ENCODE results near the gene BIVM. TPM values are rescaled to one million over a fixed set of nuclear protein-coding genes. Genes with fewer than 3 reads are reported as not detected.
A peak's percentile ranks its signal among the peaks of the same experiment; 100 is the strongest.

BIVM gene
- total and polyA plus RNA-seq, 2 experiments from 2014 or later, result 22.9 to 24.1 TPM

DNA sequence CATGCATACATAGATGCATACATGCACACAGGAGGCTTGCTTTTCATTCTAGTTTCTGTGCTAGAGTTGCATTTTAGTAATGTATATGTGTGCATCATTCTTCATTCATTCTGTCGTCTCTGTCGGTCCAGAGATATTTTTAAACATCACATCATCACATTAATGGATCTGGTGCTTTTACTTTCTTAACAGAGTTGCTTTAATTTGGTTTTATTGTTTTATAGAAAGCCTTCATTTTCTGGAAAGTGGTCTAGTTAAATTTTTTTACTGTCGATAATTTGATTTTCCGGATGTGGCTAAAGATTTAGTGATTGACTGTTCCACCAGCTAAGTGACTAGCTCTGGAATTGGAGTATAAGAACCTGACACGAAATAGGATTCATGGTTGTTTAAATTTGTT lies 16.9 kb downstream of the BIVM start:
- Histone ChIP-seq H3K9ac (no peak overlapping the region), H3K27me3 (replicated peaks; ENCODE audit: insufficient read depth) (no peaks in the 10 kb centered on the region), H3K4me1 (ENCODE audit: insufficient read depth) (peaks cover 33% of the 10 kb centered on the region), H4K20me1 (ENCODE audit: insufficient read depth) (no peaks in the 10 kb centered on the region), H2AFZ (no peak overlapping the region), H3K9me2 (ENCODE audit: insufficient read depth) (no peaks in the 10 kb centered on the region), H3K4me3 (no peak overlapping the region), H3K27ac (no peak overlapping the region), H3K36me3 (ENCODE audit: low read depth) (peaks cover 3% of the 10 kb centered on the region; the same call in 1 of the 2 replicates), H3F3A (ENCODE audit: insufficient read depth) (peaks cover 13% of the 10 kb centered on the region; the same call in 1 of the 2 replicates), H3K79me2 (ENCODE audit: insufficient read depth) (peaks cover 82% of the 10 kb centered on the region), H3K9me3 (ENCODE audit: low read depth) (no peaks in the 10 kb centered on the region), H3K4me2 (ENCODE audit: unreplicated experiment) (no peak overlapping the region)
- DNase-seq, result no peak
- TF ChIP-seq EZH2phosphoT487 (IDR thresholded peaks at IDR 0.05; ENCODE audit: insufficient read depth, low read depth) (no peak), EZH2 (IDR thresholded peaks at IDR 0.05; ENCODE audit: insufficient read depth, poor library complexity, severe bottlenecking) (no peak)
- WGBS, 2 experiments (ENCODE audit: low coverage in 1 of 2, low lambda C conversion rate in 2 of 2, missing lambda C conversion rate in 2 of 2), result 91 to 94% methylated on average over 5 of the region's 5 CpGs
- in situ Hi-C loops (cut with MboI), result no loop called here

DNA sequence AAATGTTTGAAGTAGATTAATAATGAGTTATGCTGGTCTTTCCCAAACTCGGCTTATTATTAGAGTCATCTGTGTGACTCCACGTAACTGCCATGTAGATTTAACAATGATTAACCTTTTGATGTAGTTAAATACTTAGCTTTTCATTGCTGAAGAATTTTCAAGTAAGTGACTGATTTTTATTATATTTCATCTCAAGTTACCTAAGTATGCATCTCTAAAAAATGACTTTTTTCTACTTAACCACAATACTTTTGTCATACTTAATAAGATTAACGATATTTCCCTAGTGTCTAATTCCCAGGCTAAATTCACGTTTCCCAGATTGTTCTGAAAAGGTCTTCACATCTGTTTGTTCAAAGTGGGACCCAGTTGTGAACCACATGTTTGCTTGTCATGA lies 17.8 kb downstream of the BIVM start:
- Histone ChIP-seq H3K27ac (no peak overlapping the region), H3K9me3 (ENCODE audit: low read depth) (no peaks in the 10 kb centered on the region), H3F3A (ENCODE audit: insufficient read depth) (peaks cover 13% of the 10 kb centered on the region; the same call in 1 of the 2 replicates), H3K27me3 (replicated peaks; ENCODE audit: insufficient read depth) (no peaks in the 10 kb centered on the region), H3K4me2 (ENCODE audit: unreplicated experiment) (no peak overlapping the region), H3K4me1 (ENCODE audit: insufficient read depth) (peaks cover 33% of the 10 kb centered on the region), H2AFZ (no peak overlapping the region), H3K4me3 (no peak overlapping the region), H3K79me2 (ENCODE audit: insufficient read depth) (peaks cover 74% of the 10 kb centered on the region), H3K36me3 (ENCODE audit: low read depth) (peaks cover 1% of the 10 kb centered on the region; the same call in 1 of the 2 replicates), H3K9me2 (ENCODE audit: insufficient read depth) (no peaks in the 10 kb centered on the region), H4K20me1 (ENCODE audit: insufficient read depth) (no peaks in the 10 kb centered on the region), H3K9ac (no peak overlapping the region)
- 25% methylated on average over 4 of the region's 4 CpGs for WGBS, 2 experiments (ENCODE audit: low coverage in 1 of 2, low lambda C conversion rate in 2 of 2, missing lambda C conversion rate in 2 of 2)
- TF ChIP-seq EZH2 (IDR thresholded peaks at IDR 0.05; ENCODE audit: insufficient read depth, poor library complexity, severe bottlenecking) (no peak), EZH2phosphoT487 (IDR thresholded peaks at IDR 0.05; ENCODE audit: insufficient read depth, low read depth) (no peak)
- in situ Hi-C loops (cut with MboI), result no loop called here
- DNase-seq, result peak; percentile 30

DNA sequence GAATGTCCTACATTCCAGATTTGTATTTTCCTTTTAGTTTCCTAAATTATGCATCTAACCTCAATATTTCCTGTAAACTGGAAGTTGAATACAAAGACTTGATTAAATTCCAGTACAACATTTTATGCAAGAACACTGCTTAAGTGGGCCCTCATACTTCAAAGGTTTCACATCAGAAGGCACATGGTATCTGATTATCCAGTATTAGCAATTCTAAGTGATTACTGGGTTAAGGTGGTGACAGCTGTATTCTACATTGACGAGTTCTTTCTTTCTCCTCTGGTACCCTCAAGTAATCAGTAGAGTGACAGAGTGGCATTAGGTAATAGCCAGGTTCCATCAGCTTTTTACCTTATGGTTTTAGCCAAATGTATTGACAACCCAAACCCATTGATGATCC lies 18.3 kb downstream of the BIVM start:
- no peak overlapping the region for H2AFZ ChIP-seq
- in situ Hi-C loops (cut with MboI), result no loop called here
- H3K4me2 ChIP-seq (ENCODE audit: unreplicated experiment), result no peak overlapping the region
- WGBS, 2 experiments (ENCODE audit: low coverage in 1 of 2, low lambda C conversion rate in 2 of 2, missing lambda C conversion rate in 2 of 2), result 100% methylated on average over 1 of the region's 1 CpG
- H3K4me3 ChIP-seq, result no peak overlapping the region
- peaks cover 12% of the 10 kb centered on the region; the same call in 1 of the 2 replicates for H3F3A ChIP-seq (ENCODE audit: insufficient read depth)
- H3K36me3 ChIP-seq (ENCODE audit: low read depth), result peaks cover 7% of the 10 kb centered on the region
- H3K9ac ChIP-seq, result no peak overlapping the region
- no peaks in the 10 kb centered on the region for H3K9me2 ChIP-seq (ENCODE audit: insufficient read depth)
- TF ChIP-seq EZH2 (IDR thresholded peaks at IDR 0.05; ENCODE audit: insufficient read depth, poor library complexity, severe bottlenecking) (no peak), EZH2phosphoT487 (IDR thresholded peaks at IDR 0.05; ENCODE audit: insufficient read depth, low read depth) (no peak)
- H3K27ac ChIP-seq, result no peak overlapping the region
- no peaks in the 10 kb centered on the region for H3K9me3 ChIP-seq (ENCODE audit: low read depth)
- no peaks in the 10 kb centered on the region for H4K20me1 ChIP-seq (ENCODE audit: insufficient read depth)
- no peak for DNase-seq
- H3K79me2 ChIP-seq (ENCODE audit: insufficient read depth), result peaks cover 73% of the 10 kb centered on the region
- peaks cover 30% of the 10 kb centered on the region for H3K4me1 ChIP-seq (ENCODE audit: insufficient read depth)
- no peaks in the 10 kb centered on the region for H3K27me3 ChIP-seq (replicated peaks; ENCODE audit: insufficient read depth)

DNA sequence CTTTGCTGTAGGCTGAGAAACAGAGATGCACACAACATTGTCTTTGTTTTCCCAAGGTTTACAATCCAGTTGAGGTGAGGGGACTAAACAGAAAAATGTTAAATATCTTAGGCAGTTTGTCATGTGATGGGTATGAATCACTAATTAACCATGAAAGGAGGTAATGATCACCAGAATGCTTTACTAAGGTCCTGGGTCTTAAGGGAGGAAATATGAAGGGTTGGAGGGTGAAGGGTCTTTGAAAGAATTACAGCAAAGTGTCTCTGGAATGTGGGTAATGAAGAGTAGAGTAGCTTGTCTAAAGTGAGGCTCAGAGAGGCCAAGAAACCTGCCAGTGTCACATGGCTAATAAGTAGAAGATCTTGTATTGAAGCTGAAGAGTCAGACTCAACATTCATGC lies 19.0 kb downstream of the BIVM start:
- peaks cover 13% of the 10 kb centered on the region for H3K36me3 ChIP-seq (ENCODE audit: low read depth)
- H3K4me1 ChIP-seq (ENCODE audit: insufficient read depth), result peaks cover 24% of the 10 kb centered on the region
- no peak overlapping the region for H3K27ac ChIP-seq
- no peaks in the 10 kb centered on the region for H4K20me1 ChIP-seq (ENCODE audit: insufficient read depth)
- H3K9me2 ChIP-seq (ENCODE audit: insufficient read depth), result no peaks in the 10 kb centered on the region
- no peak overlapping the region for H3K4me2 ChIP-seq (ENCODE audit: unreplicated experiment)
- no peak for TF ChIP-seq EZH2phosphoT487 (IDR thresholded peaks at IDR 0.05; ENCODE audit: insufficient read depth, low read depth)
- no peak for TF ChIP-seq EZH2 (IDR thresholded peaks at IDR 0.05; ENCODE audit: insufficient read depth, poor library complexity, severe bottlenecking)
- no peak for DNase-seq
- no peak overlapping the region for H3K9ac ChIP-seq
- H3F3A ChIP-seq (ENCODE audit: insufficient read depth), result peaks cover 12% of the 10 kb centered on the region; the same call in 1 of the 2 replicates
- in situ Hi-C loops (cut with MboI), result no loop called here
- peaks cover 73% of the 10 kb centered on the region for H3K79me2 ChIP-seq (ENCODE audit: insufficient read depth)
- H3K27me3 ChIP-seq (replicated peaks; ENCODE audit: insufficient read depth), result no peaks in the 10 kb centered on the region
- no peak overlapping the region for H2AFZ ChIP-seq
- no peak overlapping the region for H3K4me3 ChIP-seq
- no peaks in the 10 kb centered on the region for H3K9me3 ChIP-seq (ENCODE audit: low read depth)

DNA sequence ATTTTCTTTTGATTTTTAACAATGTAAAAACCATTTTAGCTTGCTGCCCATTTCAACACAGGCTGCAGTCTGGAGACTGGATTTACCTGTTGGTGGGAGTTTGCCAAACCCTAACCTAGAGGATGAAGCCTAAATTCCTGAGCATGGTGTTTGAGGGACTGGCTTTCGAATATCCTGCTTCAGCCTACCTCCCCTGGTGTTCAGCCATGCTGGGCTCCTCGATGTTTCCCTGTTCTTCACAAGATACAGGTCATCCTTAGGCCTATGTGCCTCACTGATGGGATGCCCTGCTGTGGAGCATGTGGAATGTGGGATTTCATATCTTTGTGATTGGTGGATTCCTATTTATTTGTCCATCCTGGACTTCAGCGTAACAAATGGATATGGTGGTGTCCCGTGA lies 26.5 kb downstream of the BIVM start:
- no peak overlapping the region; the same call in 1 of the 2 replicates for H3K4me3 ChIP-seq

More for the DNA sequence above, 26.5 kb downstream of the BIVM start:
- Histone ChIP-seq H2AFZ (0 out of 2 replicates have a peak overlapping the region, but pooled peaks have one; percentile 71), H3K4me1 (ENCODE audit: insufficient read depth) (peaks cover 24% of the 10 kb centered on the region), H3F3A (ENCODE audit: insufficient read depth) (peaks cover 57% of the 10 kb centered on the region), H3K9me2 (ENCODE audit: insufficient read depth) (no peaks in the 10 kb centered on the region), H3K4me2 (ENCODE audit: unreplicated experiment) (peak overlapping the region; percentile 99), H3K27ac (peak overlapping the region; percentile 97), H3K9me3 (ENCODE audit: low read depth) (no peaks in the 10 kb centered on the region), H3K9ac (peak overlapping the region; percentile 10; the same call in 1 of the 2 replicates), H3K79me2 (ENCODE audit: insufficient read depth) (peaks cover 33% of the 10 kb centered on the region), H3K27me3 (replicated peaks; ENCODE audit: insufficient read depth) (no peaks in the 10 kb centered on the region), H3K36me3 (ENCODE audit: low read depth) (peaks cover 26% of the 10 kb centered on the region), H4K20me1 (ENCODE audit: insufficient read depth) (no peaks in the 10 kb centered on the region)
- in situ Hi-C loops (cut with MboI), result no loop called here
- 83 to 86% methylated on average over 4 of the region's 4 CpGs for WGBS, 2 experiments (ENCODE audit: low coverage in 1 of 2, low lambda C conversion rate in 2 of 2, missing lambda C conversion rate in 2 of 2)
- no peak for DNase-seq
- no peak for TF ChIP-seq EZH2phosphoT487 (IDR thresholded peaks at IDR 0.05; ENCODE audit: insufficient read depth, low read depth)
- TF ChIP-seq EZH2 (IDR thresholded peaks at IDR 0.05; ENCODE audit: insufficient read depth, poor library complexity, severe bottlenecking), result no peak

Data from GM23248 (cell line).